Transverse colon (tissue), 4 donors: ENCODE data around the gene OR2AT4. TPM values are rescaled to one million over a fixed set of nuclear protein-coding genes. Genes with fewer than 3 reads are reported as not detected.

Source experiments
- DNase-seq: peaks from one replicate; pipeline ENCODE4 v3.0.0-alpha.2; 2019
- H3K27ac ChIP-seq, 4 donors: fragments of 200-600 bp; sonication (generic); 2 replicates each; pipeline ENCODE4 v1.5.1; 2016 to 2018; ENCODE audit warnings: inconsistent platforms in 4 of 4
- H3K27me3 ChIP-seq: fragments of 200-600 bp; sonication (generic); 2 replicates; pipeline ENCODE4 v1.5.1; 2017; ENCODE audit warnings: inconsistent platforms
- H3K36me3 ChIP-seq, 4 donors: fragments of 200-600 bp; sonication (generic); 2 replicates each; pipeline ENCODE4 v1.5.1; 2017 to 2019; ENCODE audit warnings: inconsistent platforms in 4 of 4
- H3K4me1 ChIP-seq, 4 donors: fragments of 200-600 bp; sonication (generic); 2 replicates each; pipeline ENCODE4 v1.5.1; 2017 to 2020; ENCODE audit warnings: inconsistent platforms in 4 of 4
- H3K4me3 ChIP-seq, 4 donors: fragments of 200-600 bp; sonication (generic); 1 replicate in 1 of 4; 2 replicates in 3 of 4; pipeline versions ENCODE4 v1.5.1 to v1.6.1; 2017 to 2019; ENCODE audit warnings: inconsistent platforms in 4 of 4
- H3K9me3 ChIP-seq, 2 donors: fragments of 200-600 bp; sonication (generic); 2 replicates each; pipeline ENCODE4 v1.5.1; 2017 to 2019; ENCODE audit warnings: inconsistent platforms in 2 of 2
- CTCF ChIP-seq, 5 experiments: fragments of 200-600 bp in 3 of 5; fragments of 450-650 bp in 2 of 5; sonication (generic) in 3 of 5; IDR thresholded peaks; 1 replicate in 2 of 5; 2 replicates in 3 of 5; pipeline ENCODE4 v1.5.1; 2016 to 2017; ENCODE audit warnings: antibody characterized with exemption in 5 of 5, inconsistent platforms in 3 of 5, mild to moderate bottlenecking in 2 of 5, moderate library complexity in 1 of 5
- EP300 ChIP-seq: sonication (generic); formaldehyde crosslinking; IDR thresholded peaks from one replicate; pipeline ENCODE4 v1.6.1; 2017; ENCODE audit warnings: antibody characterized with exemption, low read depth
- POLR2A ChIP-seq: fragments of 450-650 bp; IDR thresholded peaks from one replicate; pipeline ENCODE4 v1.6.1; 2016; ENCODE audit warnings: antibody characterized with exemption, mild to moderate bottlenecking, moderate library complexity
- POLR2AphosphoS5 ChIP-seq, 3 donors: sonication (generic); formaldehyde crosslinking; IDR thresholded peaks; one replicate each; pipeline ENCODE4 v1.6.1; 2016; ENCODE audit warnings: antibody characterized with exemption in 3 of 3
- WGBS, 2 donors: methylation state at CpG; one replicate each; pipeline ENCODE4 v1.1.5; 2018; ENCODE audit warnings: low coverage in 1 of 2; 5-methylcytosine and 5-hydroxymethylcytosine counted together
- in situ Hi-C, 4 donors: fragments of 200-750 bp; cut with MboI; loops; one replicate each; pipeline versions ENCODE4 v1.15.0 to v1.15.1; 2017; ENCODE audit warnings: low sequenced_read_pairs in 3 of 4, low pct_ligation_motif_present in 1 of 4, low pct_unique_long_range_greater_than_20kb in 1 of 4
- intact Hi-C: fragments of 100-400 bp; cut with DNase I; formaldehyde crosslinking; loops from one replicate; pipeline ENCODE4 v1.15.1; 2023; ENCODE audit warnings: low total_unique reads
- total RNA-seq, 4 donors: library from RNA; depleted of rRNA; stranded (reverse); fragments of >200 nt; gene quantifications; one replicate each; pipeline ENCODE4 v1.1.0, GENCODE V29; 2016

The OR2AT4 gene
- total RNA-seq, 4 donors from 2014 or later: not detected

- Histone ChIP-seq H3K4me1 (no peaks in the 10 kb centered on the region), H3K9me3 (no peaks in the 10 kb centered on the region), H3K27me3 (peaks cover 6% of the 10 kb centered on the region), H3K4me3 (no peak overlapping the region), H3K36me3 (no peaks in the 10 kb centered on the region), H3K27ac (no peak overlapping the region)
- in situ Hi-C loops: no loop called here
- intact Hi-C loops: no loop called here
- no peak for DNase-seq
- TF ChIP-seq POLR2AphosphoS5 (IDR thresholded peaks at IDR 0.05) (no peak), CTCF (IDR thresholded peaks at IDR 0.05) (no peak), EP300 (no peak), POLR2A (no peak)
Observed at GRCh38 chr11:75076671-75077070, 20.0 kb downstream of the OR2AT4 start.

- TF ChIP-seq POLR2AphosphoS5 (IDR thresholded peaks at IDR 0.05): no peak
- no peak for TF ChIP-seq POLR2A
- no peak for TF ChIP-seq CTCF (IDR thresholded peaks at IDR 0.05)
- TF ChIP-seq EP300: no peak
- Histone ChIP-seq H3K27me3 (peaks cover 6% of the 10 kb centered on the region), H3K36me3 (no peaks in the 10 kb centered on the region), H3K4me1 (no peaks in the 10 kb centered on the region), H3K27ac (no peak overlapping the region), H3K9me3 (no peaks in the 10 kb centered on the region), H3K4me3 (no peak overlapping the region)
- 84 to 92% methylated on average over 2 to 3 of the region's 3 CpGs for WGBS, 2 donors
- intact Hi-C loops (no loop called here), in situ Hi-C loops (no loop called here)
- no peak for DNase-seq
Observed at GRCh38 chr11:75073459-75074190, 23.1 kb downstream of the OR2AT4 start.

- Histone ChIP-seq H3K4me1 (no peaks in the 10 kb centered on the region), H3K4me3 (no peak overlapping the region), H3K27ac (no peak overlapping the region), H3K36me3 (no peaks in the 10 kb centered on the region), H3K9me3 (no peaks in the 10 kb centered on the region), H3K27me3 (no peaks in the 10 kb centered on the region)
- WGBS, 2 donors: 8 to 20% methylated on average over 1 to 2 of the region's 2 CpGs
- TF ChIP-seq CTCF (IDR thresholded peaks at IDR 0.05): no peak
- TF ChIP-seq POLR2A: no peak
- TF ChIP-seq POLR2AphosphoS5 (IDR thresholded peaks at IDR 0.05): no peak
- TF ChIP-seq EP300: no peak
- in situ Hi-C loops: no loop called here
- intact Hi-C loops: no loop called here
- DNase-seq: no peak
Observed at GRCh38 chr11:75072582-75072981, 24.1 kb downstream of the OR2AT4 start.

GRCh38 chr11:75069473-75069872 lies 27.2 kb downstream of the OR2AT4 start:
- H3K27me3 ChIP-seq: no peaks in the 10 kb centered on the region
- in situ Hi-C loops: no loop called here
- 64 to 86% methylated on average over 4 of the region's 4 CpGs for WGBS, 2 donors
- H3K4me1 ChIP-seq: no peaks in the 10 kb centered on the region
- TF ChIP-seq CTCF (IDR thresholded peaks at IDR 0.05) (no peak), EP300 (no peak), POLR2AphosphoS5 (IDR thresholded peaks at IDR 0.05) (no peak), POLR2A (no peak)
- DNase-seq: no peak
- intact Hi-C loops: no loop called here
- H3K36me3 ChIP-seq: no peaks in the 10 kb centered on the region
- H3K4me3 ChIP-seq: no peak overlapping the region
- H3K27ac ChIP-seq: no peak overlapping the region
- H3K9me3 ChIP-seq: no peaks in the 10 kb centered on the region
